ENCODE measurements around the gene ADAMTS1. TPM values are rescaled to one million over a fixed set of nuclear protein-coding genes. Genes with fewer than 3 reads are reported as not detected.

The ADAMTS1 gene
- total RNA-seq, 1 experiment from 2014 or later = 17.8 TPM

GRCh38 chr21:26835027-26835713 lies 10.0 kb downstream of the ADAMTS1 start:
- H4K8ac ChIP-seq (replicated peaks; ENCODE audit: insufficient read length, low read depth, low read length) = no peak overlapping the region
- H3K56ac ChIP-seq (ENCODE audit: insufficient read length, low read depth, low read length) = no peak overlapping the region
- no peak overlapping the region for H2AFZ ChIP-seq (ENCODE audit: low read length)
- no peak overlapping the region for H3K4me3 Mint-ChIP-seq
- H3K27me3 Mint-ChIP-seq (ENCODE audit: low read depth) = no peaks in the 10 kb centered on the region
- H3K79me2 ChIP-seq (ENCODE audit: insufficient read depth, low read length) = no peaks in the 10 kb centered on the region
- no peak overlapping the region for H3K18ac ChIP-seq (ENCODE audit: insufficient read length, low read depth, low read length)
- no peak overlapping the region for H3K4ac ChIP-seq (ENCODE audit: low read depth, low read length)
- no peaks in the 10 kb centered on the region for H3K4me1 ChIP-seq (ENCODE audit: insufficient read depth, low read length)
- H3T11ph ChIP-seq (ENCODE audit: low read length) = no peak overlapping the region
- H2BK120ac ChIP-seq (ENCODE audit: low read depth, low read length, poor library complexity, severe bottlenecking) = no peak overlapping the region
- peaks cover 25 to 39% (median 37%) of the 10 kb centered on the region in 3 experiments; a peak in 6 of 7 replicates for H3K36me3 Mint-ChIP-seq (ENCODE audit: insufficient read depth in 1 of 3, low read depth in 3 of 3)
- no peaks in the 10 kb centered on the region for H3K27me3 ChIP-seq (ENCODE audit: insufficient read depth, low read length)
- H4K20me1 ChIP-seq (ENCODE audit: control insufficient read depth, insufficient read depth, insufficient read length) = no peaks in the 10 kb centered on the region
- H3K79me1 ChIP-seq (ENCODE audit: insufficient read depth, low read depth, low read length, poor library complexity, severe bottlenecking) = no peaks in the 10 kb centered on the region
- H2BK20ac ChIP-seq (ENCODE audit: low read depth, low read length, poor library complexity, severe bottlenecking) = no peak overlapping the region
- H3K23ac ChIP-seq (ENCODE audit: insufficient read length, low read depth, low read length) = no peak overlapping the region
- H2AK5ac ChIP-seq (ENCODE audit: insufficient read length, low read length) = no peak overlapping the region
- H4K5ac ChIP-seq (ENCODE audit: insufficient read length, low read depth, low read length) = no peak overlapping the region
- H2BK15ac ChIP-seq (ENCODE audit: low read depth, low read length) = no peak overlapping the region
- H3K23me2 ChIP-seq (ENCODE audit: insufficient read length, low read depth, low read length, poor library complexity, severe bottlenecking) = no peaks in the 10 kb centered on the region
- H3K14ac ChIP-seq (ENCODE audit: insufficient read depth, low read length) = no peak overlapping the region
- whole genome bisulfite sequencing (ENCODE audit: extremely low coverage, insufficient read length, low lambda C conversion rate) = no CpG with 5 or more reads among the region's 7 CpGs
- no peak overlapping the region for H2BK5ac ChIP-seq (ENCODE audit: insufficient read length, low read length)
- H3K9me3 Mint-ChIP-seq = no peaks in the 10 kb centered on the region
- H4K91ac ChIP-seq (ENCODE audit: insufficient read length, low read depth, low read length) = no peak overlapping the region
- H2BK12ac ChIP-seq (ENCODE audit: insufficient read length, low read depth, low read length) = no peak overlapping the region
- no peak for DNase-seq
- no peaks in the 10 kb centered on the region for H3K9me3 ChIP-seq (ENCODE audit: control insufficient read depth, low read depth, low read length)
- TF ChIP-seq, protein P1, sequence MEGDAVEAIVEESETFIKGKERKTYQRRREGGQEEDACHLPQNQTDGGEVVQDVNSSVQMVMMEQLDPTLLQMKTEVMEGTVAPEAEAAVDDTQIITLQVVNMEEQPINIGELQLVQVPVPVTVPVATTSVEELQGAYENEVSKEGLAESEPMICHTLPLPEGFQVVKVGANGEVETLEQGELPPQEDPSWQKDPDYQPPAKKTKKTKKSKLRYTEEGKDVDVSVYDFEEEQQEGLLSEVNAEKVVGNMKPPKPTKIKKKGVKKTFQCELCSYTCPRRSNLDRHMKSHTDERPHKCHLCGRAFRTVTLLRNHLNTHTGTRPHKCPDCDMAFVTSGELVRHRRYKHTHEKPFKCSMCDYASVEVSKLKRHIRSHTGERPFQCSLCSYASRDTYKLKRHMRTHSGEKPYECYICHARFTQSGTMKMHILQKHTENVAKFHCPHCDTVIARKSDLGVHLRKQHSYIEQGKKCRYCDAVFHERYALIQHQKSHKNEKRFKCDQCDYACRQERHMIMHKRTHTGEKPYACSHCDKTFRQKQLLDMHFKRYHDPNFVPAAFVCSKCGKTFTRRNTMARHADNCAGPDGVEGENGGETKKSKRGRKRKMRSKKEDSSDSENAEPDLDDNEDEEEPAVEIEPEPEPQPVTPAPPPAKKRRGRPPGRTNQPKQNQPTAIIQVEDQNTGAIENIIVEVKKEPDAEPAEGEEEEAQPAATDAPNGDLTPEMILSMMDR (conservative IDR thresholded peaks at IDR 0.05) = no peak
- peaks cover 0 to 4% of the 10 kb centered on the region in 2 experiments; a peak in 1 of 4 replicates for H3K4me1 Mint-ChIP-seq
- H3K27ac ChIP-seq (ENCODE audit: insufficient read length, low read depth, low read length) = no peak overlapping the region
- peak overlapping the region in 1 of 3 experiments; percentile 76; a peak in 2 of 7 replicates for H3K27ac Mint-ChIP-seq
- no peak overlapping the region for H3K9ac ChIP-seq (ENCODE audit: extremely low read depth, insufficient read length, low read length)
- H3K4me2 ChIP-seq (ENCODE audit: insufficient read depth, insufficient read length, low read length) = no peak overlapping the region
